K562 (cell line): ENCODE data around the gene SMAGP. TPM values are rescaled to one million over a fixed set of nuclear protein-coding genes. Genes with fewer than 3 reads are reported as not detected.

Experiments used
- AFF1 ChIP-seq, 2 experiments: fragments of 450-650 bp; IDR thresholded peaks; 2 replicates each; pipeline ENCODE4 v1.6.1; 2018; ENCODE audit warnings: mild to moderate bottlenecking in 2 of 2, low read depth in 1 of 2; ENCODE audit not compliant: partially characterized antibody in 2 of 2
- CBFA2T2 ChIP-seq: fragments of 450-650 bp; conservative IDR thresholded peaks from 2 replicates; pipeline ENCODE4 v1.6.1; 2017; ENCODE audit warnings: mild to moderate bottlenecking
- CCNT2 ChIP-seq: IDR thresholded peaks from 2 replicates; pipeline ENCODE4 v1.6.1; 2011; ENCODE audit warnings: borderline replicate concordance, low read depth, mild to moderate bottlenecking, moderate library complexity, mixed read lengths, low read length; ENCODE audit not compliant: insufficient read length; ENCODE audit errors: extremely low read depth
- CGGBP1 ChIP-seq: fragments of 250-450 bp; sonication (Bioruptor Pico); IDR thresholded peaks from 2 replicates; pipeline ENCODE4 v1.9.0; 2021; ENCODE audit warnings: mild to moderate bottlenecking
- CXXC5 ChIP-seq: fragments of 250-450 bp; sonication (Bioruptor Pico); IDR thresholded peaks from 2 replicates; pipeline ENCODE4 v1.8.0; 2022; ENCODE audit warnings: inconsistent platforms, mild to moderate bottlenecking, moderate library complexity
- ELF4 ChIP-seq: fragments of 450-650 bp; formaldehyde crosslinking; IDR thresholded peaks from 2 replicates; pipeline ENCODE4 v1.4.0; 2022; ENCODE audit warnings: missing genetic modification characterization
- FOXJ2 ChIP-seq: fragments of 200-800 bp; sonication (Bioruptor generic); IDR thresholded peaks from 2 replicates; pipeline ENCODE4 v1.6.1; 2016; ENCODE audit warnings: missing genetic modification characterization, missing compliant biosample characterization
- GTF2A2 ChIP-seq: IDR thresholded peaks from 2 replicates; pipeline ENCODE4 v1.6.1; 2016; ENCODE audit warnings: mild to moderate bottlenecking, missing genetic modification characterization, missing compliant biosample characterization
- KAT2B ChIP-seq: IDR thresholded peaks from one replicate; pipeline ENCODE4 v1.6.1; 2012; ENCODE audit warnings: low read depth, mild to moderate bottlenecking, control low read depth, inconsistent platforms, low read length, moderate library complexity
- NCOA1 ChIP-seq: fragments of 450-650 bp; IDR thresholded peaks from 2 replicates; pipeline ENCODE4 v1.6.1; 2016; ENCODE audit warnings: low read depth
- NCOR1 ChIP-seq: fragments of 450-650 bp; IDR thresholded peaks from 2 replicates; pipeline ENCODE4 v1.6.1; 2016; ENCODE audit warnings: mild to moderate bottlenecking, moderate library complexity
- NFE2 ChIP-seq: IDR thresholded peaks from 2 replicates; pipeline ENCODE4 v1.6.1; 2014; ENCODE audit warnings: antibody characterized with exemption, low read depth
- NFXL1 ChIP-seq: fragments of 450-650 bp; formaldehyde crosslinking; IDR thresholded peaks from 2 replicates; pipeline ENCODE4 v1.4.0; 2021; ENCODE audit warnings: mild to moderate bottlenecking
- RBM39 ChIP-seq: fragments of 200-400 bp; formaldehyde crosslinking; optimal IDR thresholded peaks from 2 replicates; pipeline ENCODE3; 2018; ENCODE audit warnings: low read depth, low read length
- RHOXF2B ChIP-seq: fragments of 250-450 bp; sonication (Bioruptor Pico); conservative IDR thresholded peaks from 2 replicates; pipeline ENCODE4 v1.5.1; 2021
- SIN3A ChIP-seq, 2 experiments: fragments of 150-350 bp in 1 of 2; IDR thresholded peaks; 2 replicates each; pipeline ENCODE4 v1.6.1; 2011 to 2016; ENCODE audit warnings: borderline replicate concordance in 2 of 2, low read depth in 2 of 2, low read length in 2 of 2, mild to moderate bottlenecking in 2 of 2, moderate library complexity in 2 of 2; ENCODE audit not compliant: control insufficient read depth in 1 of 2
- SREBF2 ChIP-seq: sonication (generic); formaldehyde crosslinking; IDR thresholded peaks from 2 replicates; pipeline ENCODE4 v1.4.0; 2020; ENCODE audit warnings: mild to moderate bottlenecking, missing genetic modification reagents
- SRSF1 ChIP-seq: fragments of 200-400 bp; formaldehyde crosslinking; IDR thresholded peaks from 2 replicates; pipeline ENCODE4 v1.6.1; 2017; ENCODE audit warnings: mild to moderate bottlenecking, low read depth, low read length, moderate library complexity
- ZFP30 ChIP-seq: fragments of 250-450 bp; sonication (Bioruptor Pico); IDR thresholded peaks from 2 replicates; pipeline ENCODE4 v1.8.0; 2022; ENCODE audit warnings: moderate library complexity, mild to moderate bottlenecking, inconsistent platforms, borderline replicate concordance
- ZNF586 ChIP-seq: fragments of 450-650 bp; formaldehyde crosslinking; conservative IDR thresholded peaks from 2 replicates; pipeline ENCODE4 v1.4.0; 2020; ENCODE audit warnings: mild to moderate bottlenecking, moderate library complexity
- polyA plus RNA-seq, 8 experiments: library from polyadenylated mRNA; depleted of rRNA in 4 of 8; stranded (reverse) in 5 of 8; unstranded in 3 of 8; fragments of >200 nt; fragmentation: Nextera tagmentation in 2 of 8; fragmentation: Illumina TruSeq in 1 of 8; extraction: Ambion mirVana in 2 of 8; extraction: Trizol in 1 of 8; gene quantifications; 2 replicates each; pipeline versions ENCODE4 v1.2.1 to v1.2.3, GENCODE V29; 2011 to 2014; ENCODE audit warnings: inconsistent platforms in 1 of 8, missing spikeins in 1 of 8
- total RNA-seq, 7 experiments: library from RNA; depleted of rRNA in 6 of 7; stranded (reverse); fragments of >200 nt in 6 of 7; fragmentation: Illumina TruSeq in 2 of 7; extraction: Trizol in 2 of 7; gene quantifications; 2 replicates each; pipeline versions ENCODE4 v1.2.1 to v1.2.3, GENCODE V29; 2011 to 2021; ENCODE audit warnings: low replicate concordance in 1 of 7
- TF ChIP-seq, protein P1 (sequence below): sonication (generic); formaldehyde crosslinking; IDR thresholded peaks from 2 replicates; pipeline ENCODE4 v1.8.1; 2023; ENCODE audit warnings: mild to moderate bottlenecking, missing genetic modification reagents
- TF ChIP-seq, protein P2 (sequence below): fragments of 250-450 bp; sonication (Bioruptor Pico); IDR thresholded peaks from 2 replicates; pipeline ENCODE4 v1.8.0; 2021; ENCODE audit warnings: borderline replicate concordance, mild to moderate bottlenecking, moderate library complexity; ENCODE audit not compliant: poor library complexity, severe bottlenecking

SMAGP gene
- total and polyA plus RNA-seq, 9 of the 15 experiments (the other 6 are each of a cell fraction or from before 2014, with no cell fraction given), result 23.1 to 62.3 (median 29.9) TPM

DNA sequence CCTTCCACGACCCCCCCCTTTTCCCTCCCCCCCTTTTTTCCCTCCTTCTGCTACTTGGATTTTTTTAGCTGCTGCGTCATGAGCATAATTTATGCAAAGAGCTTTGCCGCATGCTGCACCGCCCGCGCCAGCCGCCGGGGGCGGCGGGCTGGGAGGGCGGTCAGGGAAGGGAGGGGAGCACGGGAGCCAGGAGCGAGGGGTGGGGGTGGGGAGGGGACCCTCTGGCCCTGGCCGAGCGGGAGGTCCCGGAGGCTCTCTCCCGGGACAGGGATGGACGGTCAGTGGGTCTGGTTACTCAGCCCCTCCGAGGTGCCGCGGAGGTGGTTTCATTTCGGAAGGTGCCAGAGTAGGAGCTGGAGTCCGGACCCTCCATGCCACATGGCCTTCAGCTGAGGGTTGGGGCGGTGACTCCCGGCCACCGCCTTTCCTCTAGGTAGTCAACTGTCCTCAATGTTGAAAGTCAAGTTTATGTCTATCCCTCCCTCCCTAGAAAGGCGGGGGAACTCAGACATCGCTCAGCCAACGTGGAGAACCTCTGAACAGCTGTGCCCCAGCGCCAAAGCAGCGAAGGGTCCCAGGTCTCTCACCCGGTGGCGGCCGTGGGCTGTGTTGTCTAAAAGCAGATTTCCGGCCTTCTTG lies 52.1 kb downstream of the SMAGP start, which contains the start of gene POU6F1 (continued):
- TF ChIP-seq, protein P1, sequence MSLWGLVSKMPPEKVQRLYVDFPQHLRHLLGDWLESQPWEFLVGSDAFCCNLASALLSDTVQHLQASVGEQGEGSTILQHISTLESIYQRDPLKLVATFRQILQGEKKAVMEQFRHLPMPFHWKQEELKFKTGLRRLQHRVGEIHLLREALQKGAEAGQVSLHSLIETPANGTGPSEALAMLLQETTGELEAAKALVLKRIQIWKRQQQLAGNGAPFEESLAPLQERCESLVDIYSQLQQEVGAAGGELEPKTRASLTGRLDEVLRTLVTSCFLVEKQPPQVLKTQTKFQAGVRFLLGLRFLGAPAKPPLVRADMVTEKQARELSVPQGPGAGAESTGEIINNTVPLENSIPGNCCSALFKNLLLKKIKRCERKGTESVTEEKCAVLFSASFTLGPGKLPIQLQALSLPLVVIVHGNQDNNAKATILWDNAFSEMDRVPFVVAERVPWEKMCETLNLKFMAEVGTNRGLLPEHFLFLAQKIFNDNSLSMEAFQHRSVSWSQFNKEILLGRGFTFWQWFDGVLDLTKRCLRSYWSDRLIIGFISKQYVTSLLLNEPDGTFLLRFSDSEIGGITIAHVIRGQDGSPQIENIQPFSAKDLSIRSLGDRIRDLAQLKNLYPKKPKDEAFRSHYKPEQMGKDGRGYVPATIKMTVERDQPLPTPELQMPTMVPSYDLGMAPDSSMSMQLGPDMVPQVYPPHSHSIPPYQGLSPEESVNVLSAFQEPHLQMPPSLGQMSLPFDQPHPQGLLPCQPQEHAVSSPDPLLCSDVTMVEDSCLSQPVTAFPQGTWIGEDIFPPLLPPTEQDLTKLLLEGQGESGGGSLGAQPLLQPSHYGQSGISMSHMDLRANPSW (CRISPR knock-in tag), result no peak
- no peak for TF ChIP-seq RBM39
- peak in 1 of 2 experiments; percentile 42; a peak in 1 of 4 replicates for TF ChIP-seq SIN3A (IDR thresholded peaks at IDR 0.05; ENCODE audit: borderline replicate concordance in 2 of 2, control insufficient read depth in 1 of 2, low read depth in 2 of 2, low read length in 2 of 2)
- no peak for TF ChIP-seq GTF2A2 (tag)
- no peak for TF ChIP-seq CBFA2T2
- TF ChIP-seq KAT2B, result no peak
- TF ChIP-seq, protein P2, sequence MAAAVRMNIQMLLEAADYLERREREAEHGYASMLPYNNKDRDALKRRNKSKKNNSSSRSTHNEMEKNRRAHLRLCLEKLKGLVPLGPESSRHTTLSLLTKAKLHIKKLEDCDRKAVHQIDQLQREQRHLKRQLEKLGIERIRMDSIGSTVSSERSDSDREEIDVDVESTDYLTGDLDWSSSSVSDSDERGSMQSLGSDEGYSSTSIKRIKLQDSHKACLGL, result no peak
- TF ChIP-seq NFXL1 (CRISPR knock-in tag), result no peak
- peak; percentile 28 for TF ChIP-seq CCNT2
- no peak for TF ChIP-seq RHOXF2B (CRISPR knock-in tag)
- TF ChIP-seq SRSF1, result no peak
- TF ChIP-seq AFF1 (IDR thresholded peaks at IDR 0.05; ENCODE audit: low read depth in 1 of 2, partially characterized antibody in 2 of 2), result no peak
- TF ChIP-seq NCOA1, result no peak
- TF ChIP-seq ZNF586 (CRISPR knock-in tag), result no peak
- TF ChIP-seq CXXC5, result no peak; the same call in 1 of the 2 replicates
- no peak for TF ChIP-seq ELF4 (CRISPR knock-in tag)
- TF ChIP-seq NCOR1, result 0 out of 2 replicates have a peak, but pooled peaks have one; percentile 31
- TF ChIP-seq NFE2, result peak; percentile 64
- no peak for TF ChIP-seq FOXJ2 (tag)
- no peak for TF ChIP-seq CGGBP1
- TF ChIP-seq ZFP30, result no peak
- TF ChIP-seq SREBF2 (CRISPR knock-in tag), result no peak
